SK-N-MC (cell line): ENCODE data around the gene FOXO6.

Source experiments
- DNase-seq: peaks from one replicate; pipeline ENCODE4 v3.0.0-alpha.2; 2011; ENCODE audit warnings: low read depth, low spot score
- H3K27ac ChIP-seq: fragments of 200-600 bp; sonication (generic); 2 replicates; pipeline ENCODE4 v1.5.1; 2016; ENCODE audit warnings: mixed run types
- H3K36me3 ChIP-seq: fragments of 200-600 bp; sonication (generic); 2 replicates; pipeline ENCODE4 v1.6.1; 2017; ENCODE audit warnings: antibody characterized with exemption, low read length, mixed read lengths; ENCODE audit not compliant: insufficient read depth
- H3K4me3 ChIP-seq: fragments of 200-600 bp; sonication (generic); 2 replicates; pipeline ENCODE4 v1.5.1; 2016
- H3K9ac ChIP-seq: fragments of 200-600 bp; sonication (generic); 2 replicates; pipeline ENCODE4 v1.8.0; 2017; ENCODE audit warnings: mixed run types, mixed read lengths; ENCODE audit not compliant: insufficient read length
- H3K9me3 ChIP-seq: fragments of 200-600 bp; sonication (generic); 2 replicates; pipeline ENCODE4 v1.6.1; 2017; ENCODE audit warnings: low read depth, mild to moderate bottlenecking, antibody characterized with exemption, low read length, moderate library complexity, mixed read lengths
- EZH2 ChIP-seq: fragments of 200-600 bp; sonication (generic); IDR thresholded peaks from one replicate; pipeline ENCODE4 v1.6.1; 2017; ENCODE audit warnings: antibody characterized with exemption
- FOXP2 ChIP-seq: optimal IDR thresholded peaks from 2 replicates; pipeline ENCODE3; 2011; ENCODE audit warnings: mild to moderate bottlenecking, moderate library complexity; ENCODE audit not compliant: insufficient read depth; ENCODE audit errors: extremely low read length, control extremely low read depth
- POLR2AphosphoS5 ChIP-seq: IDR thresholded peaks from 2 replicates; pipeline ENCODE4 v1.6.1; 2012; ENCODE audit warnings: mild to moderate bottlenecking, low read depth, low read length, borderline replicate concordance

Gene FOXO6

DNA sequence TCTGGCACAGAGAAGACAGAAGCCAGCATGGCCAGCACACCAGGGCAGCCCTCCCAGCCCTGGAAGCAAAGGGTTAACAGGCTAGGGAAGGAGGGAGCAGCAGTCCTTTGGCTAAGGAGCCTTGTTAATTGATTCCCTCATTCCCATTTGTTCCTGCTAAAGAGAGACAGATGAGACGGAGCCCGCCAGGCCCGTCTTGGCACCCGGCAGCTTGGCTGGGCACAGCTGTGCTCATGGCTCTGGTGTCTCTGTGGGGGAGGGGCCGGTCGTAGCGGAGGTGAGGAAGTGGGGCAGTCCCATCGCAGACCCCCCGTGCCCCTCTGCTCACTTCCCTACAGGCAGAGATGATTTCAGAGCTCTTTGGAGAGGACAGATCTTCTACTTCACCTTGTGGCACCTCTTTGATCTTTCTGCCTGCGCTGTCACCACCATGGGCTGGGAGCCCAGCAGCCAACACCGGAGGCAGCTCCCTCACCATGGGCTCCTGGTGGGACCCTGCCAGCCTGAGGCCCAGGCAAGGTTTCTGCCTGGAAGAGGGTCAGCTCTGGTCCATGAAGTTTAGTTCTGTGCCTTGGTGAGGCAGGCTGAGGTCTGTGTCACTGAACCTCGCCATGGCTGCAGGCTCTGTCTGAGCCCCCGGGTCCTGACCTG lies 38.0 kb downstream of the FOXO6 start:
- no peaks in the 10 kb centered on the region for H3K36me3 ChIP-seq
- no peak overlapping the region for H3K4me3 ChIP-seq
- no peak overlapping the region for H3K27ac ChIP-seq
- no peaks in the 10 kb centered on the region for H3K9me3 ChIP-seq
- DNase-seq, result no peak
- no peak overlapping the region for H3K9ac ChIP-seq
- TF ChIP-seq EZH2, result no peak
- TF ChIP-seq POLR2AphosphoS5, result no peak
- no peak for TF ChIP-seq FOXP2

- DNase-seq, result no peak
- no peaks in the 10 kb centered on the region for H3K9me3 ChIP-seq
- H3K4me3 ChIP-seq, result no peak overlapping the region
- H3K27ac ChIP-seq, result no peak overlapping the region
- no peak overlapping the region for H3K9ac ChIP-seq
- TF ChIP-seq POLR2AphosphoS5, result no peak
- TF ChIP-seq FOXP2, result no peak
- no peak for TF ChIP-seq EZH2
- H3K36me3 ChIP-seq, result no peaks in the 10 kb centered on the region
These were observed 39.0 kb downstream of the FOXO6 start for GRCh38 chr1:41400225-41400624.

- Histone ChIP-seq H3K9me3 (no peaks in the 10 kb centered on the region), H3K27ac (peak overlapping the region; percentile 16; the same call in 1 of the 2 replicates)
These were observed 40.7 kb downstream of the FOXO6 start for GRCh38 chr1:41401899-41402298.

DNA sequence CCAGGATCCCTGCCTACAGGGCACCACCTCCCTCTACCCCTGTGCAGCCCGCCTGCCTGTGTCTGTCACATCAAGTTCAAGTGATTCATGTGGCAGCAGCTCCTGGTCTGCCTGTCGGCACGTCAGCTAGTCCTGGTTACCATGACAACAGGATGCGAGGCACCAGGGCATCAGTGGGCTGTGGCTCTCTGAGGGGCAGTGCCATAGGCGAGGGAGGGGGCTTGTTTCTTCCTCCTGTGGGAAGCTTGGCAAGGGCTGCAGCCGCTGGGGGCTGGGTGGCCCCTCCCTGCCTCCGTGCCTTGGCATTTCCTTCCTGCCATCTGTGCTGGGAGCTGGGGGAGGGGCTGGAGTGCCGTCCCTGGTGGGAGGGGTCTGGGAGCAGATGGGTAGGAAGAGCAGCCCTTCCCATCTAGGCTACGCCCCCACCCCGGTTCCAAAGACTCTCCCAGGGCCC lies 43.1 kb downstream of the FOXO6 start:
- Histone ChIP-seq H3K27ac (no peak overlapping the region), H3K4me3 (peak overlapping the region; percentile 22; the same call in 1 of the 2 replicates), H3K36me3 (no peaks in the 10 kb centered on the region), H3K9me3 (no peaks in the 10 kb centered on the region), H3K9ac (no peak overlapping the region)
- DNase-seq, result no peak
- TF ChIP-seq EZH2, result no peak
- no peak for TF ChIP-seq FOXP2
- TF ChIP-seq POLR2AphosphoS5, result no peak

More at GRCh38 chr1:41401899-41402298, 40.7 kb downstream of the FOXO6 start:
- DNase-seq, result no peak
- H3K4me3 ChIP-seq, result no peak overlapping the region
- no peak overlapping the region for H3K9ac ChIP-seq
- H3K36me3 ChIP-seq, result no peaks in the 10 kb centered on the region
- TF ChIP-seq EZH2, result no peak
- no peak for TF ChIP-seq FOXP2
- TF ChIP-seq POLR2AphosphoS5, result no peak

DNA sequence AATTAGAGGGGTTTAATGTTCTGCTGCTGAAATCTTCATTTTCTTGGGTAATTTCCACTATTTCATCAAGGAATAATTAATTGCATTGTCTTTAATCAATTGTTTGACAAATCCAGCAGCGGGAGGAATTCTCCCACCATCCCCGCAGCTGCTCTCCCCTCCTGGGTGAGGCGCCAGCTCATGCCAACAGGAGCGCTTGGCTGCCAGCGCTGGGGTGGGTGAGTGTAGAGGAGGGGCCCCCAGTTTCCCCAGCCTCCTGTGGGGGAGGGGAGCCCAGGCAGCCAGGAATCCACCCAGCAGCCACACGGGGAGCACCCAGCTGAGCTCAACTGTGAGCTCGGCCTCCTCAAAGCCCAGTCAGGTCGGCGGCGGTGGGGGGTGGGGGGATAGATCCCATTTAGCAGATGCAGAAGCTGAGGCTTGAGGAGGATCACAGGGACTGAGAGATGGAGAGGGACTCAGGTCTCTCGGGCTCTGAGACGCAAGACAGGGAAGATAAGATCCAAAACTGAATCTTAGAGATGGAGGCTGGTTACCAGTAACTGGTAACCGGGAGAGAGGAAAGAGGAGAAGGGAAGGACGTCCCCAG lies 46.5 kb downstream of the FOXO6 start:
- Histone ChIP-seq H3K9ac (no peak overlapping the region), H3K4me3 (no peak overlapping the region), H3K27ac (no peak overlapping the region), H3K36me3 (no peaks in the 10 kb centered on the region), H3K9me3 (no peaks in the 10 kb centered on the region)
- DNase-seq, result no peak
- TF ChIP-seq EZH2 (no peak), FOXP2 (no peak), POLR2AphosphoS5 (no peak)

DNA sequence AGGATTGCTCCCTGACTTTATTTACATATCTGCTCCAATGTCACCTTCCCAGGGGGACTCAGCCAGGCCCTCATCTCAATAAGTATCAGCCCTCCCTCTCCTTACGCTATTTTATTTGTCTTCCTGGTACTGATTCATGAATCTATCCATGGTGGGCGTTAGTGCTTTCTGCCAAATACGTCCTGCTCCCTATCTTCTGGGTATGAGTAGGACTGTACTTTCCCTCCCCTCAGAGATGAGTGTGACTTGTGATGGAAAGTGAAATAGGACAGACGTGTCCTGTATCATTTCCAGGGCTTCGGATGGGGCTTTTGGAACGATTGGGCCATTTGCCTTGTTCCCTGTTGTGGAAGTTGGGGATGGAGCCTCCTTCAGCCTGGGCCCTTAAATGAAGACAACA lies 47.5 kb downstream of the FOXO6 start:
- H3K9ac ChIP-seq, result no peak overlapping the region
- H3K4me3 ChIP-seq, result no peak overlapping the region
- H3K27ac ChIP-seq, result no peak overlapping the region
- TF ChIP-seq EZH2, result no peak
- no peak for TF ChIP-seq POLR2AphosphoS5
- TF ChIP-seq FOXP2, result no peak
- DNase-seq, result no peak
- H3K9me3 ChIP-seq, result no peaks in the 10 kb centered on the region
- no peaks in the 10 kb centered on the region for H3K36me3 ChIP-seq

GRCh38 chr1:41409825-41410224 lies 48.6 kb downstream of the FOXO6 start:
- Histone ChIP-seq H3K9ac (no peak overlapping the region), H3K4me3 (no peak overlapping the region), H3K9me3 (no peaks in the 10 kb centered on the region), H3K27ac (no peak overlapping the region), H3K36me3 (no peaks in the 10 kb centered on the region)
- TF ChIP-seq FOXP2, result no peak
- no peak for DNase-seq

GRCh38 chr1:41410462-41410861 lies 49.2 kb downstream of the FOXO6 start:
- no peaks in the 10 kb centered on the region for H3K9me3 ChIP-seq
- TF ChIP-seq EZH2 (no peak), FOXP2 (no peak), POLR2AphosphoS5 (no peak)
- H3K4me3 ChIP-seq, result no peak overlapping the region
- DNase-seq, result no peak
- H3K27ac ChIP-seq, result no peak overlapping the region
- no peaks in the 10 kb centered on the region for H3K36me3 ChIP-seq
- H3K9ac ChIP-seq, result no peak overlapping the region
